PFSK-1 (cell line): ENCODE data around the gene GLIPR1L1.

Source experiments
- FOXP2 ChIP-seq: optimal IDR thresholded peaks from 2 replicates; pipeline ENCODE3; 2011; ENCODE audit warnings: borderline replicate concordance, control low read depth, inconsistent platforms; ENCODE audit not compliant: insufficient read depth; ENCODE audit errors: extremely low read length, extremely low read depth
- POLR2AphosphoS5 ChIP-seq: IDR thresholded peaks from 2 replicates; pipeline ENCODE4 v1.6.1; 2012; ENCODE audit warnings: low read depth, mild to moderate bottlenecking, control low read depth, low read length, moderate library complexity
- REST ChIP-seq, 2 experiments: IDR thresholded peaks; 2 replicates each; pipeline versions ENCODE4 v1.6.1 to v1.8.0; 2011 to 2012; ENCODE audit warnings: low read depth in 2 of 2, low read length in 2 of 2, control low read depth in 1 of 2, inconsistent platforms in 1 of 2, mild to moderate bottlenecking in 1 of 2, moderate library complexity in 1 of 2; ENCODE audit not compliant: insufficient read depth in 1 of 2
- SIN3A ChIP-seq: IDR thresholded peaks from 2 replicates; pipeline ENCODE4 v1.6.1; 2012; ENCODE audit warnings: mild to moderate bottlenecking, low read length, moderate library complexity, borderline replicate concordance; ENCODE audit not compliant: insufficient read depth
- TAF1 ChIP-seq: IDR thresholded peaks from 2 replicates; pipeline ENCODE4 v1.6.1; 2012; ENCODE audit warnings: low read length, control low read depth, borderline replicate concordance; ENCODE audit not compliant: insufficient read depth

- TF ChIP-seq REST (IDR thresholded peaks at IDR 0.05; ENCODE audit: insufficient read depth in 1 of 2, low read depth in 2 of 2, low read length in 2 of 2) (no peak), POLR2AphosphoS5 (no peak), TAF1 (no peak), FOXP2 (no peak), SIN3A (no peak)
Measured at GRCh38 chr12:75308279-75308678, 26.2 kb upstream of the GLIPR1L1 start.
